ENCODE results near the gene ZSWIM8. TPM values are rescaled to one million over a fixed set of nuclear protein-coding genes. Genes with fewer than 3 reads are reported as not detected.

ZSWIM8 gene
- total and polyA plus RNA-seq, 2 donors (not counting 1 experiment from before 2014, with no cell fraction given) = 110 to 147 TPM

DNA sequence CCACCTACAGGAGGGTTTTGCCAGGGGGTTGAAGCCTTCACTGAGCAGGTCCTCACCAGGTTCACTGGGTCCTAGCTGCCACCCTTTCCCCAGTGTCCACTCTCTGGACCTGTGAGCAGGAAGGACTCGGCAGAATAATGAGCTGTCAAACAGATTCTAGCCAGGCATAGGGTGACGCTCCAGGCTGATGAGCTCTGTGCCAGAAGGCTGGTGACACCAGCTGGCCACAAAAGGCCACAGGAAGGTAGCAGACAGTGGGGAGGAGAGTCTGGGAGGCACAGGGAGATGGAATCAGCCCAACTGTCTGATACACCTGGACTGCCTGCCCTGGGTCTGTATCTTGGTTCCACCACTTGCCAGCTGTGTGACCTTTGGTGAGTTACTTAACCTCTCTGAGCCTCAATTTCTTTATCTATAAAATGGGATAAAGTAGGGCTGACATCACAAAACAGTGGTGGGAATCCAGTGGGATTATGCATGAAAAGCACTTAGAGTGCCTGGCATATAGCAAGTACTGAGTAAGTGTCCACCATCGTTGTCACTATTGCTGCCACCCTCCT, 52.7 kb downstream of the ZSWIM8 start:
- intact Hi-C loops (cut with micrococcal nuclease) = no loop called here
- 93% methylated on average over 3 of the region's 3 CpGs for WGBS (ENCODE audit: insufficient coverage)
- Mint-ChIP-seq H3K9me3 (ENCODE audit: insufficient read depth) (no peaks in the 10 kb centered on the region), H3K4me1 (no peaks in the 10 kb centered on the region), H3K27ac (no peak overlapping the region), H3K27me3 (no peaks in the 10 kb centered on the region), H3K4me3 (no peak overlapping the region)
- Histone ChIP-seq H3K9ac (ENCODE audit: low read length) (no peak overlapping the region), H3K4me3 (ENCODE audit: control extremely low read depth in 1 of 5, extremely low read depth in 1 of 5, insufficient read depth in 1 of 5, low read depth in 2 of 5, low read length in 4 of 5) (no peak overlapping the region), H3K79me2 (ENCODE audit: control insufficient read depth, insufficient read depth, low read length) (no peaks in the 10 kb centered on the region), H3K27me3 (replicated peaks in 1 of 4; ENCODE audit: control extremely low read depth in 1 of 4, control insufficient read depth in 3 of 4, insufficient read depth in 4 of 4, low read length in 3 of 4) (no peaks in the 10 kb centered on the region), H3K4me1 (ENCODE audit: control insufficient read depth in 2 of 2, insufficient read depth in 2 of 2, low read length in 2 of 2) (no peaks in the 10 kb centered on the region), H2AFZ (ENCODE audit: insufficient read depth, low read depth, low read length, poor library complexity, severe bottlenecking) (no peak overlapping the region), H3K4me2 (replicated peaks; ENCODE audit: low read depth, low read length, poor library complexity, severe bottlenecking) (no peak overlapping the region), H3K9me3 (ENCODE audit: control extremely low read depth in 1 of 3, control insufficient read depth in 2 of 3, insufficient read depth in 1 of 3, low read length in 2 of 3) (no peaks in the 10 kb centered on the region), H3K36me3 (replicated peaks in 1 of 2; ENCODE audit: control extremely low read depth in 1 of 2, control insufficient read depth in 1 of 2, extremely low read depth in 1 of 2, insufficient read depth in 2 of 2, low read length in 1 of 2) (peaks cover 20 to 49% of the 10 kb centered on the region in 2 experiments), H3K27ac (ENCODE audit: low read length in 2 of 2) (no peak overlapping the region), H4K20me1 (ENCODE audit: control insufficient read depth, insufficient read depth, low read length, poor library complexity, severe bottlenecking) (no peaks in the 10 kb centered on the region)
- CTCF ChIA-PET = interaction anchor here (0.7 to 1.3 kb wide), 3 partner anchors 10 to 103 kb away, joined by 3 to 4 read pairs (median 3); no protein-coding TSS in a partner anchor
- TF ChIP-seq, protein P1, sequence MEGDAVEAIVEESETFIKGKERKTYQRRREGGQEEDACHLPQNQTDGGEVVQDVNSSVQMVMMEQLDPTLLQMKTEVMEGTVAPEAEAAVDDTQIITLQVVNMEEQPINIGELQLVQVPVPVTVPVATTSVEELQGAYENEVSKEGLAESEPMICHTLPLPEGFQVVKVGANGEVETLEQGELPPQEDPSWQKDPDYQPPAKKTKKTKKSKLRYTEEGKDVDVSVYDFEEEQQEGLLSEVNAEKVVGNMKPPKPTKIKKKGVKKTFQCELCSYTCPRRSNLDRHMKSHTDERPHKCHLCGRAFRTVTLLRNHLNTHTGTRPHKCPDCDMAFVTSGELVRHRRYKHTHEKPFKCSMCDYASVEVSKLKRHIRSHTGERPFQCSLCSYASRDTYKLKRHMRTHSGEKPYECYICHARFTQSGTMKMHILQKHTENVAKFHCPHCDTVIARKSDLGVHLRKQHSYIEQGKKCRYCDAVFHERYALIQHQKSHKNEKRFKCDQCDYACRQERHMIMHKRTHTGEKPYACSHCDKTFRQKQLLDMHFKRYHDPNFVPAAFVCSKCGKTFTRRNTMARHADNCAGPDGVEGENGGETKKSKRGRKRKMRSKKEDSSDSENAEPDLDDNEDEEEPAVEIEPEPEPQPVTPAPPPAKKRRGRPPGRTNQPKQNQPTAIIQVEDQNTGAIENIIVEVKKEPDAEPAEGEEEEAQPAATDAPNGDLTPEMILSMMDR (IDR thresholded peaks at IDR 0.05) = no peak
- no peak for TF ChIP-seq EZH2 (IDR thresholded peaks at IDR 0.05; ENCODE audit: borderline replicate concordance, insufficient read depth, low read depth, low read length, poor library complexity, severe bottlenecking)
- POLR2A ChIA-PET = no interaction called here
- no peak for DNase-seq
- no peak for ATAC-seq (ENCODE audit: low read depth)

DNA sequence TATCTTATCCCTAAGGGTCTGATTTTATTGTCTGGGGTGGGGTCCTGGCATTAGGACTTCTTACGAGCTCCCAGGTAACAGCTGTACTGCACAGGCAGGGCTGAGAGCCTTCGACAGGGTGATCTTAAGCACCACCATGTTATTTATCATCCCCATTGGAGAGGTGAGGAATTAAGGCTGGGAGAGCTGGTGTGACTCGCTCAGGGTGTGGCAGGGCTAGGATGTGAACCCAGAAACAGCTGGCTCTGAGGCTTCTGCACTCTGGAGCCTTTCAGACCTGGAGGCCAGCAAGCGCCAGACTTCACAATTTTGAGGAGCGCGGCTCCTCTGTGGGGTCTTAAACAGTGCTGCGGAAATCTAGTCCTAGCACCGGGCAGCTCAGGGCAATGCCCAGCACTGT, 53.4 kb downstream of the ZSWIM8 start:
- no peaks in the 10 kb centered on the region for H3K27me3 Mint-ChIP-seq
- intact Hi-C loops (cut with micrococcal nuclease) = no loop called here

More for the DNA sequence above, 53.4 kb downstream of the ZSWIM8 start:
- peaks cover 20 to 56% of the 10 kb centered on the region in 2 experiments for H3K36me3 ChIP-seq (replicated peaks in 1 of 2; ENCODE audit: control extremely low read depth in 1 of 2, control insufficient read depth in 1 of 2, extremely low read depth in 1 of 2, insufficient read depth in 2 of 2, low read length in 1 of 2)
- H3K79me2 ChIP-seq (ENCODE audit: control insufficient read depth, insufficient read depth, low read length) = no peaks in the 10 kb centered on the region
- ChIA-PET POLR2A (no interaction called here), CTCF (interaction anchor here (1.3 kb wide), 1 partner anchor 102 kb away, joined by 3 read pairs; no protein-coding TSS in a partner anchor)
- H3K9ac ChIP-seq (ENCODE audit: low read length) = no peak overlapping the region
- TF ChIP-seq, protein P1 (IDR thresholded peaks at IDR 0.05) = no peak
- no peak for TF ChIP-seq EZH2 (IDR thresholded peaks at IDR 0.05; ENCODE audit: borderline replicate concordance, insufficient read depth, low read depth, low read length, poor library complexity, severe bottlenecking)
- no peak overlapping the region for H3K27ac Mint-ChIP-seq
- H3K4me3 ChIP-seq (ENCODE audit: control extremely low read depth in 1 of 5, extremely low read depth in 1 of 5, insufficient read depth in 1 of 5, low read depth in 2 of 5, low read length in 4 of 5) = no peak overlapping the region
- no peaks in the 10 kb centered on the region for H4K20me1 ChIP-seq (ENCODE audit: control insufficient read depth, insufficient read depth, low read length, poor library complexity, severe bottlenecking)
- H3K27me3 ChIP-seq (replicated peaks in 1 of 4; ENCODE audit: control extremely low read depth in 1 of 4, control insufficient read depth in 3 of 4, insufficient read depth in 4 of 4, low read length in 3 of 4) = no peaks in the 10 kb centered on the region
- H3K4me3 Mint-ChIP-seq = no peak overlapping the region
- H3K4me1 Mint-ChIP-seq = no peaks in the 10 kb centered on the region
- H2AFZ ChIP-seq (ENCODE audit: insufficient read depth, low read depth, low read length, poor library complexity, severe bottlenecking) = no peak overlapping the region
- 98% methylated on average over 6 of the region's 8 CpGs for WGBS (ENCODE audit: insufficient coverage)
- H3K4me2 ChIP-seq (replicated peaks; ENCODE audit: low read depth, low read length, poor library complexity, severe bottlenecking) = no peak overlapping the region
- DNase-seq (no peak), ATAC-seq (ENCODE audit: low read depth) (no peak)
- no peaks in the 10 kb centered on the region for H3K9me3 Mint-ChIP-seq (ENCODE audit: insufficient read depth)
- no peaks in the 10 kb centered on the region for H3K9me3 ChIP-seq (ENCODE audit: control extremely low read depth in 1 of 3, control insufficient read depth in 2 of 3, insufficient read depth in 1 of 3, low read length in 2 of 3)
- H3K27ac ChIP-seq (ENCODE audit: low read length in 2 of 2) = no peak overlapping the region
- H3K4me1 ChIP-seq (ENCODE audit: control insufficient read depth in 2 of 2, insufficient read depth in 2 of 2, low read length in 2 of 2) = no peaks in the 10 kb centered on the region

All from B cell (primary cell).